HG02798 (cell line): Measurements from ENCODE around the gene PSAPL1.

ENCODE experiments used
- ATAC-seq: cut with Tn5 transposase; IDR thresholded peaks from one replicate; pipeline ENCODE4 v1.9.1; 2021; ENCODE audit warnings: mild to moderate bottlenecking; ENCODE audit not compliant: unreplicated experiment, poor library complexity

PSAPL1 gene

GRCh38 chr4:7399440-7400234 lies 35.1 kb downstream of the PSAPL1 start:
- ATAC-seq, result no peak

- no peak for ATAC-seq
Measured at GRCh38 chr4:7398788-7399439, 35.8 kb downstream of the PSAPL1 start.

- no peak for ATAC-seq
Measured at GRCh38 chr4:7398104-7398423, 36.7 kb downstream of the PSAPL1 start.

- no peak for ATAC-seq
Measured at GRCh38 chr4:7397206-7398103, 37.3 kb downstream of the PSAPL1 start.

GRCh38 chr4:7396186-7396910 lies 38.4 kb downstream of the PSAPL1 start:
- ATAC-seq, result no peak

GRCh38 chr4:7395645-7396044 lies 39.1 kb downstream of the PSAPL1 start:
- ATAC-seq, result no peak

GRCh38 chr4:7394681-7395451 lies 39.9 kb downstream of the PSAPL1 start:
- no peak for ATAC-seq

- no peak for ATAC-seq
Measured at GRCh38 chr4:7393601-7394575, 40.8 kb downstream of the PSAPL1 start.

- no peak for ATAC-seq
Measured at GRCh38 chr4:7392438-7393421, 42.0 kb downstream of the PSAPL1 start.

GRCh38 chr4:7391637-7392437 lies 42.9 kb downstream of the PSAPL1 start:
- no peak for ATAC-seq

- ATAC-seq, result no peak
Measured at GRCh38 chr4:7390906-7391636, 43.7 kb downstream of the PSAPL1 start.

GRCh38 chr4:7390336-7390735 lies 44.4 kb downstream of the PSAPL1 start:
- no peak for ATAC-seq

GRCh38 chr4:7389719-7390118 lies 45.0 kb downstream of the PSAPL1 start:
- no peak for ATAC-seq

GRCh38 chr4:7389101-7389701 lies 45.5 kb downstream of the PSAPL1 start:
- ATAC-seq, result no peak

- no peak for ATAC-seq
Measured at GRCh38 chr4:7388627-7389026, 46.1 kb downstream of the PSAPL1 start.

GRCh38 chr4:7387925-7388324 lies 46.8 kb downstream of the PSAPL1 start:
- no peak for ATAC-seq
